Stimulated activated CD8-positive, alpha-beta memory T cell treated with anti-CD3 and anti-CD28 coated beads, Interleukin-2, amount 100 ng/mL, for 48 hours (primary cell): Measurements from ENCODE around the gene ENTPD7.

Source experiments
- DNase-seq, 2 donors: peaks; one replicate each; pipeline ENCODE4 v3.0.0-alpha.2; 2020; ENCODE audit warnings: low read depth in 2 of 2

The ENTPD7 gene

DNA sequence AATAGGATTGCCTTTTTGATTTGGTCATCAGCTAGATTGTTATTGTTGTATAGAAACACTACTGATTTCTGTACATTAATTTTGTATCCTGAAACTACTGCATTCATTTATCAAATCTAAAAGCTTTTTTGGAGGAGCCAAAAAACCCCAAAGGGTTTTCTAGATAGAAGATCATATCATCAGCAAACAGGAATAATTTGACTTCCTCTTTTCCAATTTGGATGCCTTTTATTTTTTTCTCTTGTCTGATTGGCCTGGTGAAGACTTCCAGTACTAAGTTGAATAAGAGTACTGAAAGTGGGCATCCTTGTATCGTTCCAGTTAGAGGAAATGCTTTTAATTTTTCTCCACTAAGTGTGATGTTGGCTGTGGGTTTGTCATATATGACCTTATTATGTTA is 10.6 kb upstream of the ENTPD7 start:
- DNase-seq: no peak

DNA sequence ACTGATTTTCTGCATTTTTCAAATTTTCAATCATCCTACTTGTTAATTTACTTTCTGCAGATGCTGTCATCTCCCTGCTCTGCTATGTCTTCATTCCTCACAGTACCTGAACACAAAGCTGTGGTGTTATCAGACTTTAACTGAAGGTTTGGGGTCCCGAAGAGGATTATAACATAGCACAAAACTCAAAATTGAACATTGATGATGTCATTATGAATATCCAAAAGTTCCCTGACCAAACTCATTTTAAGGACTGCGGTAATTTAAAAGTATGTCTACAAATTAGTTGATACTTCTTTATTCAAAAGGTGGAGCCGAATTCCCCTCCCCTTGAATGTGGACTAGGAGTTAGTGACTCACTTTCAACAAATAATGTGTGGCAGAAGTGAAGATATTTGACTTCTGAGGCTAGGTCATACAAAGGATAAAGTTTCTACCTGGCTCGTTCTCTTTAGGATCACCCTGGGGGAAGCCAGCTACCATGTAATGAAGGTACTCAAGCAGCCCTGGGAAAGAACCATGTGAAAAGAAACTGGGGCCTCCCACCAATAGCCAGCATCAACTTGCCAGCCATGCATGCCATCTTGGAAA is 6.4 kb upstream of the ENTPD7 start:
- DNase-seq: no peak

DNA sequence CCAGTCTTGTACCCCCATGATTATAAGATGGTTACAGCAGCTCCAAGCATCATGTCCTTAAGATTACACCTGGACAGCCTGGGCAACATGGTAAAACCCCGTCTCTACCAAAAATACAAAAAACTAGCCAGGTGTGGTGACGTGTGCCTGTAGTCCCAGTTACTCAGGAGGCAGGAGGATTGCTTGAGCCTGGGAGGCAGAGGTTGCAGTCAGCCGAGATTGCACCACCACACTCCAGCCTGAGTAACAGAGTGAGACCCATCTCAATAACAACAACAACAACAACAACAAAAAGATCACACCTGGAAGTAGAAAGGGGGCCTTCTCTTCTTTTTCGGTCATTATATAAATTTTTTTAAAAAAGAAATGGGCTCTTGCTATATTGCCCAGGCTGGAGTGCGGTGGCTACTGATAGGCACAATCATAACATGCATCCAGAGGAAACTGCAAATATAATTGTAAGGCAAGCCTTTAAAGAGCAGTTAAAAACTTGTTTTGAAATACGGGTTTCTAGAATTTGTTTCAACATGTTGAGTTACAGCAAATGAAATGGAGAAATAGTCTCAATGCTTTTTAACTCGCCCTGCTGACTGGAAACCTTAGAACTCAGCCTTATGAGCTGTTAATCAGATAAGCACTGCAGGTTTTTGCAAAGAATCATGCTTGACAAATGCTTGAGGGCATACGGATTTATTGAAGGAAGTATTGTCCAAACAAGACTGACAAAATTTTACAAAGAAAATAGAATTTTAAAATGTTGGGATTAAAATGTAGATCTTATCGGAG is 4.7 kb upstream of the ENTPD7 start:
- DNase-seq: no peak

DNA sequence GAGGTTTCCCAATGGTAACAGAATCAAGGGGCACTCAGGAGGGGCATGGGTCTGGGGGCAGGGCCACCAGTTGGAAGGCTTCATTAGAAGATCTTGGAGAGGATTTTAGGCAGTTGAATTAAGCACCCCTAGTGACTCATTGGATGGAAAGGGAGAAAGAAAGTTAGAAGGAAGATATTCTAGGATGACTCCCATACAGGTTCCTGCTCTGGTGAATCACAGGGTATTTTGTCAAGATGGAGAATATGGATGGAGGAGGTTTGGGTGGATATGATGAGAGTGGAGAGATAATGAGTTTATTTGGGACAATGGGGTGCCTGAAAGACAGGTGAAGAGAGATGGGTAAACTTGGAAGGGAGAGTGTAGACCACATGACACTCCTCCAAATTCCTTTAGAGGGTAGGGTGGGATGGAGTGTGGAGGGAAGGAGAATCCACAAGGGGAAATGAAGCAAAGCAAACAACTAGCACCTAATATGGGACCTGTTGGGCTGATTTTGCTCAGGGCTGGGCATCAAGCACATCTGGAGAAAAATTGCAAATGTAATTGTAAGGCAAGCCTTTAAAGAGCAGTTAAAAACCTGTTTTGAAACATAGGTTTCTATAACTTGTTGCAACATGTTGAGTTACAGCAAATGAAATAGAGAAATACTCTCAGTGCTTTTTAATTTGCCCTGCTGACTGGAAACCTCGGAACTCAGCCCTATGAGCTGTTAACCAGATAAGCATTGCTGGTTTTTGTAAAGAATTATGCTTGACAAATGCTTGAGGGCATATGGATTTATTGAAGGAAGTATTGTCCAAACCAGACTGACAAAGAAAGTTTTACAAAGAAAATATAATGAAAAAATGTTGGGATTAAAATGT is 2.9 kb upstream of the ENTPD7 start:
- no peak for DNase-seq

DNA sequence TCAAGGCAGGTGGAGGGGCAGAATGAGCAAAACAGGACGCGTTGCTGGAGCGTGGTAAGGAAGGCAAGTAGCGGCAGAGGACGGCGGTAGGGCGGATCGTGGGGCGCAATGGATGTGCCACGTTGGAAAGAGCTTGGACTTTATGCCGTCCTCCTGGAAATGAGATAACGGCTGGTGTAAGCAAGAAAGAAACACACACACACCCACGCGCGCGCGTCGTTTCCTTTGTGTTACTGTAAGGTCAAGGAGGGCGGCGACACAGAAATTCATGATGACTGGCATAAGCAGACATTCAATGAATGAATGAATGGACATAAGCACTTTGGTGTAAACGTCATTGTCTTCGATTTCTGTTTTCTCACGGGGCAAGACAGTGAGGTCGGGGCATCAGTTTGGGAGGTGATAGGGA is 683 bp upstream of the ENTPD7 start:
- peak; percentile 54 to 62 for DNase-seq

DNA sequence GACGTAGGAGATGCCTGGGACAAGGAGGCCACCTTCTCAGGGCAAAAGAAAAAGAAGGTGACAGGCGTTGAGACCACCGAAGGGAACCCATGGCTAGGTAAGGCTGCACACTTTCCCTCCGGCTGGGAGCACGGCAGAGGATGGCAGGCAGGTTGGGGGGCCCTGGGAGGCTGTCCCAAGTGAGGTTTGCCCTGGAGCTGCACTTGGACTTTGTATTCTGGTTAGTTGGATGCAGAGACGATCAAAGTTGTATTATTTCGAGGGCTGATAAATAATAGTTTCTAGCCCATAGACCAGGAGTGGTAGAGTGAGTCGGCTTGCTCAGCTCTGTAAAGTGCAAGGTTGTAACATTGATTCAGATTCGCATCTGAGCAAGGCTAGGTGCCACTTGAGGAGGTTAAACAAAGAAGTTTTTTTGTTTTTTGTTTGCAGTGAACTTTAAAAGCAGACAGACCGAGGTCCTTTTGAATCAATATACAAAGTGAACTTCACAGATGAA is 608 bp downstream of the ENTPD7 start:
- DNase-seq: no peak

DNA sequence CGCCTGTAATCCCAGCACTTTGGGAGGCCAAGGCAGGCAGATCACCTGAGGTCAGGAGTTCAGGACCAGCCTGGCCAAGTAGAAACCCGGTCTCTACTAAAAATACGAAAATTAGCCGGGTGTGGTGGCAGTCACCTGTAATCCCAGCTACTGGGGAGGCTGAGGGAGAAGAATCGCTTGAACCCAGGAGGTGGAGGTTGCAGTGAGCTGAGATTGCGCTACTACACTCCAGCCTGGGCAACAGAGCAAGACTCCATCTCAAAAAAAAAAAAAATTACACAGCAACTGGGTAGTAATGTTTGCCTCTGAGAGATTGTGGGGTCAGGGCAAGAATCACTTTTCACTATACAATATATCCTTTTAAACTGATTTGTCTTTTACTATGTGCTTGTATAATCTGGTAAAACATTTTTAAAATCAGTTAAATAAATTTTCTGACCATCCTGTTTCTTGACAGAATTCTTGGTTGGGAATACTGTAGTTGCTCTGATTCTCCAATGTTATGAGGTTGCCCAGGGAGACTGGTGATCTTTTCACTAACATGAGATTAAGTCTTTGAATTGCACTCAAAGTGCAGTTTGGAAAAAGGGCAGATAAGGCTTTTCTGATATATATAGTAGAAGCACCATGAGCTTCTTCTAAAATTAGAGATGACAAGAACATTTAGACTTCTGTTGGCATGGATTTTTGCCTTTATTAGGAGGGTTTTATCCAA is 1.5 kb downstream of the ENTPD7 start:
- no peak for DNase-seq

DNA sequence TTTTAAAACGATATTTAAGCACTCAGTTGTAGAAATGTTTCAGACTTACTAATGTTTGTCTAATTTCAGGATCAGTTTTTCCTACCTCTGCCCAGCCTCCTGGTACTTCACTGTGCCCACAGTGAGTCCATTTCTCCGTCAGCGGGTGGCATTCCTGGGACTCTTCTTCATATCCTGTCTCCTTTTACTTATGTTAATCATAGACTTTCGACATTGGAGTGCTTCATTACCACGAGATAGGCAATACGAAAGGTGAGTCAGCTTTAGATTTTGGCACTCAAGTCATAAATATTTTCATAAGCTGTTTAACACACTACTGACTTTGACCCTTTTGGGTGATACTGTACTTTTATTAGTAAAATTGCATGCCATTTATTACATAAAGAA is 2.1 kb downstream of the ENTPD7 start:
- no peak for DNase-seq

DNA sequence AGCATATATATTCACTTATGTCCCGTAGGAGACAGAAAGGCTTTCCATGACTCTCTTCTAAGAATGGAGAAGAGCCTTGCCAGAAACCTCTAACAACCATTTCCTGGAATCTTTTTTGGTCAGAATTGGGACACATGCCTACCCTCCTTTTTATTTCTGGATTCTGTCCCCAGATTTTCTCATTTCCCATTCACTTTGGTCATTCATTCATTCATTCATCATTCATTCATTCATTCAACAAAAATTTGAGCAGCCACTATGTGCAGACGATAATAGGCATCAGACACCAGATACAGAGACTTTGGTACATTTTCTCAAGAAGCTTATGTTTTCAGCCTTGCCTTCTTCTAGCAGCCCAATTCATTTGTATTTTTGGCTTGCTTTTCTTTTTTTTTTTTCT is 6.0 kb downstream of the ENTPD7 start:
- DNase-seq: no peak

DNA sequence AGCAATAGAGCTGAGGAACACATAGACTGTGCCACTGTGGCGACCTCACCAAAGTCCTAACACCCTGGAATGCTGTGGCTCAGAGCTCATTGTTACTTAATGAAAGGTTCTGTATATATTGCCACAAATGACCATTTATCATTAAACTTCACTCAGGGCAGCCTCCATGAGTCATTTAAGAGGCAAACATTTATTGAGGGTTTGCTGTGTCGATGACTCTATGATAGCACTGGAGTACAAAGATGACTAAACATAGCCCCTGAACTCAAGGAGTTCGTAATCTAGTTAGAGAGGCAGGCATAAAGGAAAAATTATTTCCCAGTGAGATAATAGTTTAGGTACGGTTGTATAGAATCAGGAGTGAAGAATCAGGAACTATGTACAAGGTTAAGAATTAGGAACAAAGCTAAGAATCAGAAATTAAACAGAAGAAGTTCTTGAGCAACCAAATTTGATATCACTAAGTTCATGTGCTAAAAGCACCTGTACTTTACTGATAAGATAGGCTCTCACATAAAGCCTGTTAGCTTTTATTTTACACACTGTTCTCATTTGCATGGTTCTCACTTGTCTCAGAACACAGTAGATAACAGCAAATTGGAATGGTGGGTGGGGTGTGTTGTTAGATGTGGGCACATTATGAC is 7.9 kb downstream of the ENTPD7 start:
- no peak for DNase-seq

DNA sequence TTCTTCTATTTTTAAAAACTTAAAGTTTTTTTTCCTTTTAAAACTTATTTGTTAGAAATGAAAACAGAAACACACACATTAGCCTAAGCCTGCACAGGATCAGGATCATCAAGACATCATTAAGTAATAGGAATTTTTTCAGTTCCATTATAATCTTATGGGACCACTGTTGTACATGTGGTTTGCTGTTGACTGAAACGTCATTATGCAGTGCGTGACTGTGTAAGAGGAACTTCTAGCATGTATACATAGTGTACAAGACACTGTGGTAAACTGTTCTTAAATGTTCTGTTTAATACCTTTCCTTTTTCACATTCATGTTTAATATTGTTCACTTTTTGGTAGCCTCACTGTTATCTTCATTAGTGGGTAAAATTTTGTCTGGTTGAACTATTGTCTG is 12.1 kb downstream of the ENTPD7 start:
- no peak for DNase-seq

DNA sequence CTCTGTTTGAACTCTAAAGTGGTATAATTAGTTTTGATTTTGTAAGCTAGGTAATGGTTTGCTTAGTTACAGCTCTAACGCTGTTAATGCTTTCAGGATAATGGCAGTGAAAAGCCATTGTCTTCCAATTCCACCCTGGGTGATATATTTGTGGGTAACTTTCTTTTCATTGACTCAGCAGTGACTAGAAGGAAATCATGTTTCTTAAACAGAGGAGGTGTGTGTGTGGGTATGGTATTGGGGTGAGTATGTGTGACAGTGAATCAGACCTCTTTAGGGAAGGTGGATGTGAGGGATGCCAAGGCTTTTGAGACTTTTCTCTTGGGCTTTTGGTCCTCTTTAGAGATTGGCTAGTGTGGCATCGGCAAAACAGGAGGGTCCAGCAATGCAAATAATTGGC is 13.6 kb downstream of the ENTPD7 start:
- DNase-seq: no peak

DNA sequence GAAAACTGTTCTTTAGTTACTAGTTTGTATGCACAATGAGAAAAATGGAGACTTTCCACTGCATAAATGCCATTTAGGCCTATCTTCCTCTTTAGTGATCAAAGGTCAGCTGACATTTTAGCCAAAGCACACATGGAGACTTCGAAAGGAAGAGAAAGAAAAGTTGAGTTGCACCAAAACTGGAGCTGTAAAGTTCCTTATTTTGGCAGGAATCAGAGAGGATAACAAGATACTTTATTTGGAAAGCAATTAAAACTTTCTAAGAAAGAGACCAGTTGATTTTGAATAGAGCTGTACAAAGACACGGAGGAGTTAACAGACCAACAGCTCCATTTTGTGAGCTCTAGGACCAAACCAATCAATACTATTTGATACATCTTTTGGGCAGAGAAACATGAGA is 14.2 kb downstream of the ENTPD7 start:
- no peak for DNase-seq

DNA sequence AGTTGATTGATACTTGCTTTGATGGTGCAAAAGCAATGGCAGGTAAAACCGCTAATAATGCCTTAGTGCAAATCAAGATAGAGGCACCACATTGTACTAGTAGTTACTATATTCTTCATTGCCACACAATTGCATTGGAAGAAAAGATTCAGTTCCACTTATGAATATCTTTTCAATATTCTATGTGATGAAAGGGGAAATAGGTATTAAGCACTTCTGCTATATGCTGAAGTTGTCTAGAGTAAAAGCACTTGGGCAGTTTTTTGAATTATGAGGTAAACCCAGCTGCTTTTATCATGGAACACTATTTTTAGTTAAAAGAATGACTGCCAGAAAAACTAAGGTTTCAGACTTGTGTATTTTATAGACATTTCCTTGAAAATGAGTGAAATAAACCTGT is 15.5 kb downstream of the ENTPD7 start:
- no peak for DNase-seq

DNA sequence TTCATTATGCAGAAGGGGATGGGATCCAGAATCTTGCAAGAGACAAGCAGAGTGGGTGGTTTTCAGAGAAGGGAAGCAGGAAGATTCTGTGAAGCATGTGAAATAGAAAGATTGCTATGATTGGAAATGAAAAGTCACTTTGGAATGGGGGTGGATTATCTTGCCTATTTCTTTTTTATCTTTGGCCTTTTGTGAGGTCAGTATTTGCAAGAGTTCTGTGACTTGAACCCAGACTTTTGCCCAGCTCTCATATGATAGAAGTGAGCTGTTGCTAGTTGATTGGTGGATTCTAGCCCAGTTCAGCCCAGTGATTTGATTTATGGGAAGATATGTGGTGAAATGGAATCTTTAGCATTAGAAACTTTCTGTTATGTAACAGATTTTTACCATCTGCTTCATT is 17.1 kb downstream of the ENTPD7 start:
- no peak for DNase-seq

DNA sequence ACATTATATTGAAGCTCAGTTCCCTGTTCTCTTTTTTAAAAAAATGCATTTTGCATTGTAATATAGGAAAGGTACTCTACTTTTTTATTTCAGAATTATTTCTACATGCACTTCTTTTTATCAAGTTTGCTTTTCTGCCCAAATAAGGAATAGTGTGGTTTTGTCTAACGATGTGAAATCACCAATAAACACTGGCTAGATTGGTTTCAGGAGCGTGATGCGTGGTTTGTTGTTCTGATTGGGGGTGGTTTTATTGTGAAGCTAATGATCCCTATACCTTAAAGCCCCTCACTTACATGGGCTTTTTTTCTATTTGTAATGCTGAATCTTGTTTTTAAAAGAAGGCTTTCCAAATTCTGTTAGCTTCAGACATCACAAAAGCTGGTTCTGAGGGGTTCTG is 17.6 kb downstream of the ENTPD7 start:
- no peak for DNase-seq

DNA sequence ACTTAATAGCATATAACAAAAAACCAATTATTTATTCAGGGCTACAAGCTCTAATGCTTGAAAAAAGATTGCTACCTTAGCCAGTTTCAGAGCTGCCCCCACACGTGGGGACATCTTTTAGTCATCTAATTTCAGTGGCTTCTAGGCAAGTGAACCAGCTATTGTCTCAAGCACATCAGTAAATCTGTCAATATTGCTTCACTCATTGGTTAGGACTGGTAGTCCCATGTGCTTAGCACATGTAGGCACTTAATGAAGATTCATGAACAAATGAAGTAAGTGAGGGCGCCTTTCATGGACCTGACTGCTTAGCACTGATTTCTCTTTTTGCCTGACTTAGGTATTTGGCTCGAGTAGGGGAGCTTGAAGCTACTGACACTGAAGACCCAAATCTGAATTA is 19.6 kb downstream of the ENTPD7 start:
- DNase-seq: no peak

DNA sequence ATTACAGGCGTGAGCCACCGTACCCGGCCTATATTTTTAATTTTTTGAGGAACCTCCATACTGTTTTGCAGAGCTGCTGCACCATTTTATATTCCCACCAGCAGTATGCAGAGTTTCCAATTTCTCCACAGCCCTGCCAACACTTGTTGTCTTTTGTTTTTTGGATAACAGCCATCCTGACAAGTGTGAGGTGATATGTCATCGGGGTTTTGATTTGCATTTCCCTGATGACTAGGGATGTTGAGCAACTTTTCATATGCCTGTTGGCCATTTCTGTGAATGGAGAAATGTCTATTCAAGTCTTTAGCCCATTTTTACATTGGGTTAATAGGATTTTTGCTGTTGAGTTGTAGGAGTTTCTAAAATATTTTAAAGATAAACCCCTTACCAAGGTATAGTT is 22.2 kb downstream of the ENTPD7 start:
- no peak for DNase-seq

DNA sequence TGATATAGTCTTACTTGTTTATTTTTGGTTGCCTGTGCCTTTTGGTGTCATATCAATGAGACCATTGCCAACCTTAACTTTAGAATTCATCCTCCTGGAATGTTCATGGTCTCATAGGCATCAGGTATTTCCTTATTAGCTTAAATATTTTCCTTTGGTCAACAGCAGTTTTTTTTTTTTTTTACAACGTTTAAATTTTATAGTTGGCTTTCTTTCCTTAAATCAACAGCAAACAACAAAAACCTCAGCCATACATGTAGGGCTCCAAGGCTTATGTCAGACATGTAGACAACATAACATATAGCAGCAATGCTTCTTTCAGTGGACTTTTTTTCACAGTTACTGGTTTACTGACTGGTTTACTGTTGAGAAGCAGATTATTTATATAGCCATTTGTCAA is 22.7 kb downstream of the ENTPD7 start:
- no peak for DNase-seq

DNA sequence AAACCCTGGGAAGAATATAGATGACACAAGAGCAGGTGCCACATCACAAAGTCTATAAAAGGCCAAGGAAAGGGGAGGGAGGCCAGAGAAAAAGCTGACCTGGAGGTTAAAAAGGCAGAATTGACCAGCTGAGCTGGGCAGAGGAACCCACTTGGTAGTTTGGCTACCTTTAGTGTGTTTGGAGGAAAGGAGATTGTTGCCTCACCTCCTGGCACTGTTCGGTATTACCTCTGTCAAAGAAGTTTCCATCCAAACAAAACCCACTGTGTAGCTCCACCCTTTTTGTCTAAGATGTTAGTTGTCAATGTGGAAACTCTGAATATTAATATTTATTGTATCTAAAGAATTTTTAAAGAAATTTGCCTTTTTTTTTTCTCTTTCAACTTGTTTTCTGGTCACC is 23.4 kb downstream of the ENTPD7 start:
- no peak for DNase-seq

DNA sequence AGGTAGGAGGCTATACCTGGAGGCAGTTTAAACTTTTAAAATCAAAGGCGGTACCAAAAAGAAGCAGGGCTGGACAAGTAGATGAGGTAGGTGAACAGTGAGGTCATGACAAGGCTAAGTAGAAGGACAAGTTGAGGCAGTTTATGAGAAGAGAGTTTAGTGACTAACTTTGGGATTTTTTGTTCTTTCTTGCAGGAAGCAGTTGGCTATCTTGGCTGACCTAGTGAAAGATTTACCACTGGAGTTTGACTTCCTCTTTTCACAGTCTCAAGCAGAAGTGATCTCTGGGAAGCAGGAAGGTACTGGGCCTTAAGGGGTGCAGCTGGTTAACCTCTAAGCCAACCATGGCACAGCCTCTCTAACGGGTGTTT is 26.3 kb downstream of the ENTPD7 start:
- DNase-seq: no peak

DNA sequence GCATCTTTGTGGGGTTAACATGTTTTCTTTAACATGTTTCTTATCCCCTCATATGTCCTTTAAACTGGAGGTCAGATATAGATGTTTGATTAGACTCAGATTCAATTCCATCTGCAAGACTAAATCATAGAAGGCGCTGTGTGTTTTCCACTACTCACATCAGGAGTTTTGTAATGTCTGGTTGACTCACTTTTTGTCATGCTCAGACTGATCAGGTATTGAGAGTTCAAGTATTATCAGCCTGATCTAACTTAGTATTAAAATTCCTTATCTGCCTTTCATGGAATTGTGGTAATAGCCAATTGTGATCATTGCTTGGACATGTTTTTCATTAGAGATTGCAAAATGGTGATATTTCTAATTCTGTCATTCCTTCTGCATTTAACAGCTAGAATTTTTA is 30.2 kb downstream of the ENTPD7 start:
- no peak for DNase-seq
